K562 (cell line): ENCODE measurements around the gene PREP. TPM values are rescaled to one million over a fixed set of nuclear protein-coding genes. Genes with fewer than 3 reads are reported as not detected.

Source experiments
- ATAC-seq: fragments of 200-7000 bp; cut with Tn5 transposase; 3 replicates; pipeline ENCODE4 v1.9.1; 2020; ENCODE audit warnings: moderate library complexity
- BruUV-seq: library from RNA; stranded (reverse); fragments of 400-500 nt; replicated peaks from 2 replicates; lab custom pipeline; 2021; lab: Mats Ljungman, UMichigan
- CTCF ChIA-PET: fragments of 300-600 bp; formaldehyde crosslinking; extraction: SDS; loops from one replicate; lab custom pipeline; 2021; ENCODE audit warnings: low intra/inter-chr PET ratio; lab: Yijun Ruan, JAX
- POLR2A ChIA-PET: fragments of 300-600, 350-650 bp; sonication (Branson Sonifier 250); formaldehyde crosslinking; extraction: SDS; loops from one replicate; lab custom pipeline; 2021; ENCODE audit warnings: antibody characterized with exemption, inconsistent platforms; lab: Yijun Ruan, JAX
- DNase-seq, 4 experiments: peaks; one replicate each; pipeline versions ENCODE4 v3.0.0 to v3.0.0-alpha.2; 2011 to 2018; ENCODE audit warnings: low spot score in 3 of 4, mixed read lengths in 3 of 4; ENCODE audit errors: extremely low read depth in 1 of 4
- FAIRE-seq: peaks from 2 replicates; lab custom pipeline; 2011; peaks lifted over from hg19 to GRCh38; lab: Jason Lieb, UNC
- H2AFZ ChIP-seq: 2 replicates; pipeline ENCODE4 v1.6.0; 2011; ENCODE audit warnings: low read depth, low read length, control low read depth, inconsistent platforms
- H3K27ac ChIP-seq: fragments of 200-600 bp; 3 replicates; pipeline ENCODE4 v1.8.0; 2011; ENCODE audit warnings: low read depth, mild to moderate bottlenecking, control low read depth, inconsistent platforms, low read length, moderate library complexity, mixed read lengths; ENCODE audit errors: extremely low read depth
- H3K27me3 ChIP-seq, 2 experiments: fragments of 300-600 bp in 1 of 2; 2 replicates in 1 of 2; 3 replicates in 1 of 2; pipeline versions ENCODE4 v1.6.0 to v1.8.0; 2011; ENCODE audit warnings: inconsistent platforms in 2 of 2, low read length in 2 of 2, mild to moderate bottlenecking in 1 of 2, mixed read lengths in 1 of 2, moderate library complexity in 1 of 2; ENCODE audit not compliant: control insufficient read depth in 2 of 2, insufficient read depth in 2 of 2
- H3K36me3 ChIP-seq: fragments of 300-600 bp; 3 replicates; pipeline ENCODE4 v1.8.0; 2011; ENCODE audit warnings: mild to moderate bottlenecking, low read length, inconsistent platforms; ENCODE audit not compliant: control insufficient read depth, insufficient read depth
- H3K4me1 ChIP-seq, 2 experiments: fragments of 200-600 bp in 1 of 2; replicated peaks in 1 of 2; 2 replicates in 1 of 2; 3 replicates in 1 of 2; pipeline versions ENCODE4 v1.5.1 to v1.8.0; 2011; ENCODE audit warnings: inconsistent platforms in 2 of 2, low read length in 2 of 2, mild to moderate bottlenecking in 1 of 2, mixed read lengths in 1 of 2, moderate library complexity in 1 of 2; ENCODE audit not compliant: control insufficient read depth in 2 of 2, insufficient read depth in 2 of 2
- H3K4me2 ChIP-seq: 2 replicates; pipeline ENCODE4 v1.6.1; 2011; ENCODE audit warnings: low read length, control low read depth, inconsistent platforms, mixed read lengths; ENCODE audit not compliant: insufficient read depth
- H3K4me3 ChIP-seq: fragments of 200-600 bp; sonication (generic), shearing (Covaris generic); 2 replicates; pipeline ENCODE4 v1.5.1; 2016; ENCODE audit warnings: control low read depth, inconsistent platforms
- H3K79me2 ChIP-seq: fragments of 200-600 bp; 3 replicates; pipeline ENCODE4 v1.8.0; 2011; ENCODE audit warnings: low read length, inconsistent platforms; ENCODE audit not compliant: control insufficient read depth, insufficient read depth
- H3K9ac ChIP-seq, 2 experiments: 2 replicates each; pipeline versions ENCODE4 v1.6.0 to v1.6.1; 2011; ENCODE audit warnings: low read depth in 2 of 2, low read length in 2 of 2, control low read depth in 1 of 2, inconsistent platforms in 1 of 2, mild to moderate bottlenecking in 1 of 2, mixed read lengths in 1 of 2; ENCODE audit not compliant: insufficient read depth in 1 of 2
- H3K9me1 ChIP-seq: one replicate; pipeline ENCODE4 v1.6.0; 2011; ENCODE audit warnings: inconsistent platforms, mild to moderate bottlenecking, low read length, moderate library complexity; ENCODE audit not compliant: control insufficient read depth, insufficient read depth
- H3K9me3 ChIP-seq: replicated peaks from 2 replicates; pipeline ENCODE4 v1.5.1; 2011; ENCODE audit warnings: low read depth, low read length, inconsistent platforms; ENCODE audit not compliant: control insufficient read depth, insufficient read depth
- H4K20me1 ChIP-seq: replicated peaks from 2 replicates; pipeline ENCODE4 v1.6.1; 2011; ENCODE audit warnings: low read length, inconsistent platforms, mixed read lengths; ENCODE audit not compliant: control insufficient read depth, insufficient read depth
- DDX20 ChIP-seq: fragments of 450-650 bp; IDR thresholded peaks from 2 replicates; pipeline ENCODE4 v1.6.1; 2016; ENCODE audit warnings: missing genetic modification characterization, low read depth, mild to moderate bottlenecking, missing compliant biosample characterization, moderate library complexity
- IRF2 ChIP-seq: sonication (generic); formaldehyde crosslinking; IDR thresholded peaks from 2 replicates; pipeline ENCODE4 v1.8.1; 2022; ENCODE audit warnings: mild to moderate bottlenecking, missing genetic modification reagents
- MCM5 ChIP-seq: fragments of 450-650 bp; IDR thresholded peaks from 2 replicates; pipeline ENCODE4 v1.6.1; 2016; ENCODE audit warnings: low read depth
- MECOM ChIP-seq: fragments of 250-450 bp; sonication (Bioruptor Pico); IDR thresholded peaks from 2 replicates; pipeline ENCODE4 v1.8.0; 2022; ENCODE audit warnings: inconsistent platforms
- NCOA1 ChIP-seq: fragments of 450-650 bp; IDR thresholded peaks from 2 replicates; pipeline ENCODE4 v1.6.1; 2016; ENCODE audit warnings: low read depth
- NR0B1 ChIP-seq: fragments of 450-650 bp; IDR thresholded peaks from one replicate; pipeline ENCODE4 v1.6.1; 2018; ENCODE audit warnings: mild to moderate bottlenecking, moderate library complexity; ENCODE audit not compliant: partially characterized antibody
- PHB2 ChIP-seq: fragments of 450-650 bp; IDR thresholded peaks from 2 replicates; pipeline ENCODE4 v1.6.1; 2017; ENCODE audit warnings: low read depth
- RB1 ChIP-seq: fragments of 450-650 bp; IDR thresholded peaks from 2 replicates; pipeline ENCODE4 v1.6.1; 2017; ENCODE audit warnings: low read depth, mild to moderate bottlenecking
- TEAD2 ChIP-seq: fragments of 450-650 bp; IDR thresholded peaks from 2 replicates; pipeline ENCODE4 v1.6.1; 2016; ENCODE audit warnings: missing genetic modification characterization, control low read depth, missing compliant biosample characterization
- ZNF766 ChIP-seq: fragments of 200-800 bp; sonication (Bioruptor generic); conservative IDR thresholded peaks from 2 replicates; pipeline ENCODE4 v1.6.1; 2016; ENCODE audit warnings: missing genetic modification characterization, missing compliant biosample characterization
- WGBS: fragments of 100-300 bp; shearing (Covaris generic); methylation state at CpG from one replicate; pipeline ENCODE4 v1.1.6; 2016; ENCODE audit warnings: low coverage, mixed read lengths; ENCODE audit not compliant: insufficient coverage; ENCODE audit errors: missing lambda C conversion rate; 5-methylcytosine and 5-hydroxymethylcytosine counted together
- in situ Hi-C: fragments of 300-500 bp; cut with MboI; formaldehyde crosslinking; loops from 4 replicates; pipeline ENCODE4 v1.15.0; 2018; ENCODE audit warnings: inconsistent platforms, mixed read lengths
- intact Hi-C: fragments of 100-400 bp; cut with micrococcal nuclease; formaldehyde crosslinking; loops from 2 replicates; pipeline ENCODE4 v1.14.2; 2022
- polyA plus RNA-seq, 8 experiments: library from polyadenylated mRNA; depleted of rRNA in 4 of 8; stranded (reverse) in 5 of 8; unstranded in 3 of 8; fragments of >200 nt; fragmentation: Nextera tagmentation in 2 of 8; fragmentation: Illumina TruSeq in 1 of 8; extraction: Ambion mirVana in 2 of 8; extraction: Trizol in 1 of 8; gene quantifications; 2 replicates each; pipeline versions ENCODE4 v1.2.1 to v1.2.3, GENCODE V29; 2011 to 2014; ENCODE audit warnings: inconsistent platforms in 1 of 8, missing spikeins in 1 of 8
- total RNA-seq, 7 experiments: library from RNA; depleted of rRNA in 6 of 7; stranded (reverse); fragments of >200 nt in 6 of 7; fragmentation: Illumina TruSeq in 2 of 7; extraction: Trizol in 2 of 7; gene quantifications; 2 replicates each; pipeline versions ENCODE4 v1.2.1 to v1.2.3, GENCODE V29; 2011 to 2021; ENCODE audit warnings: low replicate concordance in 1 of 7

Gene PREP
- total and polyA plus RNA-seq, 9 of the 15 experiments (the other 6 are each of a cell fraction or from before 2014, with no cell fraction given) = 14.1 to 60.8 (median 28.3) TPM

DNA sequence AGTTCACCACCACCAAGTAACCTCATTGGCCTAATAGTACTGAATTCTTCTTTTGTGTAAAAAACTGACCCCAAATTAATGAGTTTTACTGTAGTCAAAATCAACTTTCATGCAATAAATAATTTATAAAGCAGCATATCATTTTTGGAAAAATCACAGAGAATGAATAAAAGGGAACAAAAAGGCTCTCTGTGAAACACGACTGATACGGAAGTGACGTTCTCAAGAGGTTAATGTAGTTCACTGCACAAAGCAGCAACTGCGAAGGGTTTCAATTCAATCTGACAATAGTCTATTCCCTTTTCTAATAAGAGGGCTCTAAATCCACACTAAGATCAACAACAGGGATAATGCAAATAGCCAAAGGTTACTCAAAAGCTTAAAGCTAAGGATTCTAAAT lies 70.3 kb downstream of the PREP start:
- POLR2A ChIA-PET = no interaction called here
- Histone ChIP-seq H3K36me3 (peaks cover 68% of the 10 kb centered on the region), H3K27me3 (no peaks in the 10 kb centered on the region)
- TF ChIP-seq NR0B1 (no peak), IRF2 (no peak), ZNF766 (CRISPR knock-in tag) (no peak), MECOM (CRISPR knock-in tag) (no peak), DDX20 (tag) (no peak), NCOA1 (no peak), MCM5 (no peak), PHB2 (no peak), TEAD2 (no peak), RB1 (no peak)
- TF ChIP-seq, all 486 proteins: peak for 0
- FAIRE-seq = no peak
- in situ Hi-C loops = no loop called here
- no peak overlapping the region for H3K9ac ChIP-seq
- no peak for DNase-seq
- no peak overlapping the region for H3K27ac ChIP-seq
- no peaks in the 10 kb centered on the region for H4K20me1 ChIP-seq
- H3K9me1 ChIP-seq = no peaks in the 10 kb centered on the region
- CTCF ChIA-PET = no interaction called here
- H3K4me3 ChIP-seq = no peak overlapping the region
- ATAC-seq = no peak
- no TSS peak for BruUV-seq
- no peaks in the 10 kb centered on the region for H3K4me1 ChIP-seq
- no peak overlapping the region for H3K4me2 ChIP-seq
- H3K9me3 ChIP-seq = no peaks in the 10 kb centered on the region
- intact Hi-C loops = no loop called here
- 93% methylated on average over 4 of the region's 4 CpGs for WGBS
- H3K79me2 ChIP-seq = no peaks in the 10 kb centered on the region
- H2AFZ ChIP-seq = no peak overlapping the region
